Thyroid gland (tissue), 4 donors: ENCODE measurements around the gene SEMA5A. TPM values are rescaled to one million over a fixed set of nuclear protein-coding genes. Genes with fewer than 3 reads are reported as not detected.

Source experiments
- DNase-seq, 2 donors: peaks; one replicate each; pipeline ENCODE4 v3.0.0-alpha.2; 2019
- H3K27ac ChIP-seq, 3 donors: fragments of 200-600 bp; sonication (generic); 1 replicate in 2 of 3; 2 replicates in 1 of 3; pipeline ENCODE4 v1.5.1; 2016 to 2019; ENCODE audit warnings: mild to moderate bottlenecking in 1 of 3, moderate library complexity in 1 of 3
- H3K27me3 ChIP-seq: fragments of 200-600 bp; sonication (generic); one replicate; pipeline ENCODE4 v1.5.1; 2019
- H3K36me3 ChIP-seq, 2 donors: fragments of 200-600 bp; sonication (generic); one replicate each; pipeline ENCODE4 v1.5.1; 2016 to 2019
- H3K4me1 ChIP-seq, 2 donors: fragments of 200-600 bp; sonication (generic); one replicate each; pipeline ENCODE4 v1.5.1; 2017 to 2019
- H3K4me3 ChIP-seq, 3 donors: fragments of 200-600 bp; sonication (generic); replicated peaks in 1 of 3; 1 replicate in 2 of 3; 2 replicates in 1 of 3; pipeline ENCODE4 v1.5.1; 2016; ENCODE audit warnings: mild to moderate bottlenecking in 1 of 3
- H3K9me3 ChIP-seq: fragments of 200-600 bp; sonication (generic); one replicate; pipeline ENCODE4 v1.5.1; 2017
- CTCF ChIP-seq, 6 experiments: fragments of 200-600 bp in 3 of 6; fragments of 450-650 bp in 3 of 6; sonication (generic) in 3 of 6; IDR thresholded peaks; one replicate each; pipeline ENCODE4 v1.5.1; 2016 to 2019; ENCODE audit warnings: antibody characterized with exemption in 6 of 6, mild to moderate bottlenecking in 2 of 6, inconsistent platforms in 1 of 6, moderate library complexity in 1 of 6
- POLR2A ChIP-seq, 2 donors: fragments of 450-650 bp; IDR thresholded peaks; one replicate each; pipeline ENCODE4 v1.6.1; 2017; ENCODE audit warnings: antibody characterized with exemption in 2 of 2, mild to moderate bottlenecking in 2 of 2, moderate library complexity in 1 of 2
- WGBS, 2 donors: methylation state at CpG; one replicate each; pipeline ENCODE4 v1.1.5; 2017; 5-methylcytosine and 5-hydroxymethylcytosine counted together
- intact Hi-C: fragments of 100-400 bp; cut with DNase I; formaldehyde crosslinking; loops from one replicate; pipeline ENCODE4 v1.15.1; 2023
- microRNA-seq: library from miRNA; unstranded; fragments of <30 nt; microRNA quantifications from one replicate; pipeline ENCODE4, GENCODE V29; 2016
- small RNA-seq: library from RNA; depleted of rRNA; stranded (forward); fragments of <200 nt; gene quantifications from one replicate; pipeline ENCODE3, GENCODE V24; 2016
- total RNA-seq, 4 donors: library from RNA; depleted of rRNA; stranded (reverse); fragments of >200 nt; gene quantifications; one replicate each; pipeline ENCODE4 v1.2.3, GENCODE V29; 2016

Gene SEMA5A
- total RNA-seq, 4 donors from 2014 or later: 1.8 to 8.4 (median 3.8) TPM

GRCh38 chr5:9009931-9010651 lies 535.8 kb downstream of the SEMA5A start:
- DNase-seq: no peak
- no peak for TF ChIP-seq CTCF (IDR thresholded peaks at IDR 0.05)
- no peak for TF ChIP-seq POLR2A (IDR thresholded peaks at IDR 0.05)
- Histone ChIP-seq H3K4me1 (no peaks in the 10 kb centered on the region), H3K9me3 (no peaks in the 10 kb centered on the region), H3K4me3 (no peak overlapping the region), H3K27me3 (no peaks in the 10 kb centered on the region), H3K27ac (no peak overlapping the region), H3K36me3 (no peaks in the 10 kb centered on the region)
- intact Hi-C loops: no loop called here
- WGBS, 2 donors: 51 to 57% methylated on average over 7 of the region's 7 CpGs

- intact Hi-C loops: no loop called here
- no peaks in the 10 kb centered on the region for H3K4me1 ChIP-seq
- DNase-seq: no peak
- H3K36me3 ChIP-seq: no peaks in the 10 kb centered on the region
- no peak overlapping the region for H3K4me3 ChIP-seq
- H3K9me3 ChIP-seq: no peaks in the 10 kb centered on the region
- WGBS, 2 donors: 29 to 64% methylated on average over 1 of the region's 1 CpG
- H3K27ac ChIP-seq: no peak overlapping the region
- no peaks in the 10 kb centered on the region for H3K27me3 ChIP-seq
- no peak for TF ChIP-seq POLR2A (IDR thresholded peaks at IDR 0.05)
- TF ChIP-seq CTCF (IDR thresholded peaks at IDR 0.05): no peak
Measured at GRCh38 chr5:8997542-8998070, 548.3 kb downstream of the SEMA5A start.

GRCh38 chr5:8993031-8993430 lies 552.8 kb downstream of the SEMA5A start:
- DNase-seq: no peak
- no peaks in the 10 kb centered on the region for H3K36me3 ChIP-seq
- H3K9me3 ChIP-seq: no peaks in the 10 kb centered on the region
- H3K4me1 ChIP-seq: no peaks in the 10 kb centered on the region
- no peaks in the 10 kb centered on the region for H3K27me3 ChIP-seq
- H3K4me3 ChIP-seq: no peak overlapping the region
- TF ChIP-seq CTCF (IDR thresholded peaks at IDR 0.05) (peak in 3 of 6 experiments; percentile 8 to 46 (median 41)), POLR2A (IDR thresholded peaks at IDR 0.05) (no peak)
- no peak overlapping the region for H3K27ac ChIP-seq
- intact Hi-C loops: no loop called here

Small RNA genes lying within 50 kb of the gene (microRNA-seq; reads per million reads assigned to microRNA genes)
- 2.9 reads per million for gene MIR4636

Small RNA genes lying within 50 kb of the gene (small RNA-seq; reads per million reads assigned to genes)
- gene MIR4636 (not detected), gene SNORD123 (128 reads per million, percentile 97 among the genes with 10 or more reads in this experiment)

Other genes with a start within 250 kb of the SEMA5A start
- gene TAS2R1, start 84.3 kb upstream of the SEMA5A start, total RNA-seq: 1 to 10 TPM in 1 of 4 donors, not detected in 3; 1.3 TPM